Left lung (tissue), 10 donors: Measurements from ENCODE around the gene SETMAR. TPM values are rescaled to one million over a fixed set of nuclear protein-coding genes. Genes with fewer than 3 reads are reported as not detected.

Experiments used
- ATAC-seq: fragments of 200-7000 bp; cut with Tn5 transposase; one replicate; pipeline ENCODE4 v1.9.1; 2020; ENCODE audit warnings: moderate library complexity
- DNase-seq, 4 donors: peaks; one replicate each; pipeline ENCODE4 v3.0.0-alpha.2; 2013 to 2020
- H3K27ac ChIP-seq, 2 donors: fragments of 200-600 bp; sonication (generic) in 1 of 2; one replicate each; pipeline versions ENCODE4 v1.5.0 to v1.8.0; 2020 to 2021
- H3K27me3 ChIP-seq, 2 donors: fragments of 200-600 bp; sonication (generic) in 1 of 2; one replicate each; pipeline versions ENCODE4 v1.5.0 to v1.8.0; 2020 to 2021
- H3K36me3 ChIP-seq, 2 donors: fragments of 200-600 bp; sonication (generic) in 1 of 2; one replicate each; pipeline versions ENCODE4 v1.5.0 to v1.8.0; 2020 to 2021
- H3K4me1 ChIP-seq, 2 donors: fragments of 200-600 bp; one replicate each; pipeline ENCODE4 v1.8.0; 2021
- H3K4me3 ChIP-seq, 2 donors: fragments of 200-600 bp; sonication (generic) in 1 of 2; one replicate each; pipeline versions ENCODE4 v1.5.0 to v1.8.0; 2020 to 2021; ENCODE audit warnings: mild to moderate bottlenecking in 1 of 2
- H3K9me3 ChIP-seq, 2 donors: fragments of 200-600 bp; sonication (generic) in 1 of 2; one replicate each; pipeline versions ENCODE4 v1.5.0 to v1.8.0; 2020 to 2021
- intact Hi-C, 2 donors: fragments of 100-400 bp; cut with DNase I; formaldehyde crosslinking; loops; one replicate each; pipeline versions ENCODE4 v1.11.2 to v1.14.2; 2022
- polyA plus RNA-seq, 6 donors: library from polyadenylated mRNA; unstranded; fragments of 120-200 nt; gene quantifications; one replicate each; pipeline ENCODE4 v1.2.1, GENCODE V29; 2013; ENCODE audit not compliant: insufficient read length in 6 of 6
- total RNA-seq, 2 donors: library from RNA; stranded (reverse); fragmentation: NEBNext Ultra II Directional; extraction: Animal tissue kit (Norgen Biotek cat#: 25700); gene quantifications; one replicate each; pipeline ENCODE4 v1.2.1, GENCODE V29; 2021
- TF ChIP-seq, protein P1 (sequence below), 2 donors: fragments of 200-600 bp; sonication (generic) in 1 of 2; IDR thresholded peaks; one replicate each; pipeline versions ENCODE4 v1.5.0 to v1.8.0; 2021; ENCODE audit warnings: antibody characterized with exemption in 2 of 2
- donor health status: DM: no; HTN: yes; CAD: no.
- donor health status: DM: no; HTN: no; CAD: no.

SETMAR gene
- total and polyA plus RNA-seq, 8 donors, result 12.8 to 42.5 (median 37.4) TPM

DNA sequence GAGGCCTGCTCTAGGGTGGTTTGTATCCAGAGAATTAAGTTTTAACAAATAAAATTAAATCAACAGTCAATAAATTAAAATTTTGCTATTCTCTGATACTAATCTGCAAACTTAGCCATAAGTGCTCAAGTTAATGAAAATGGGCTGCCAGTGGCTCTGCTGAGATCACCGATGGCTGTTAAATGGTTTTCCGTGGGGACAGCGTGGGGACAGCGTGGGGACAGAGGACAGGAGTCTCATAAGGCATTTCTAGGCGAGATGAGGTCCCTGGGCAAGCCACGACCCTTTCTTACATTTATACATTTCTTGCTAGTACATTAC, 53.0 kb downstream of the SETMAR start:
- intact Hi-C loops, result no loop called here
- no peaks in the 10 kb centered on the region for H3K27me3 ChIP-seq
- ATAC-seq (no peak), DNase-seq (no peak)
- no peak overlapping the region for H3K27ac ChIP-seq
- H3K9me3 ChIP-seq, result no peaks in the 10 kb centered on the region
- H3K36me3 ChIP-seq, result no peaks in the 10 kb centered on the region
- H3K4me3 ChIP-seq, result no peak overlapping the region
- TF ChIP-seq, protein P1, sequence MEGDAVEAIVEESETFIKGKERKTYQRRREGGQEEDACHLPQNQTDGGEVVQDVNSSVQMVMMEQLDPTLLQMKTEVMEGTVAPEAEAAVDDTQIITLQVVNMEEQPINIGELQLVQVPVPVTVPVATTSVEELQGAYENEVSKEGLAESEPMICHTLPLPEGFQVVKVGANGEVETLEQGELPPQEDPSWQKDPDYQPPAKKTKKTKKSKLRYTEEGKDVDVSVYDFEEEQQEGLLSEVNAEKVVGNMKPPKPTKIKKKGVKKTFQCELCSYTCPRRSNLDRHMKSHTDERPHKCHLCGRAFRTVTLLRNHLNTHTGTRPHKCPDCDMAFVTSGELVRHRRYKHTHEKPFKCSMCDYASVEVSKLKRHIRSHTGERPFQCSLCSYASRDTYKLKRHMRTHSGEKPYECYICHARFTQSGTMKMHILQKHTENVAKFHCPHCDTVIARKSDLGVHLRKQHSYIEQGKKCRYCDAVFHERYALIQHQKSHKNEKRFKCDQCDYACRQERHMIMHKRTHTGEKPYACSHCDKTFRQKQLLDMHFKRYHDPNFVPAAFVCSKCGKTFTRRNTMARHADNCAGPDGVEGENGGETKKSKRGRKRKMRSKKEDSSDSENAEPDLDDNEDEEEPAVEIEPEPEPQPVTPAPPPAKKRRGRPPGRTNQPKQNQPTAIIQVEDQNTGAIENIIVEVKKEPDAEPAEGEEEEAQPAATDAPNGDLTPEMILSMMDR (IDR thresholded peaks at IDR 0.05), result no peak
- peaks cover 4 to 24% of the 10 kb centered on the region in 2 donors for H3K4me1 ChIP-seq

GRCh38 chr3:4356546-4357410, 53.6 kb downstream of the SETMAR start:
- intact Hi-C loops, result no loop called here
- TF ChIP-seq, protein P1 (IDR thresholded peaks at IDR 0.05), result no peak
- DNase-seq, result no peak
- Histone ChIP-seq H3K27ac (no peak overlapping the region), H3K4me1 (peaks cover 4 to 18% of the 10 kb centered on the region in 2 donors), H3K27me3 (no peaks in the 10 kb centered on the region), H3K4me3 (no peak overlapping the region), H3K9me3 (no peaks in the 10 kb centered on the region), H3K36me3 (peaks cover 0 to 3% of the 10 kb centered on the region in 2 donors)
- ATAC-seq, result no peak

DNA sequence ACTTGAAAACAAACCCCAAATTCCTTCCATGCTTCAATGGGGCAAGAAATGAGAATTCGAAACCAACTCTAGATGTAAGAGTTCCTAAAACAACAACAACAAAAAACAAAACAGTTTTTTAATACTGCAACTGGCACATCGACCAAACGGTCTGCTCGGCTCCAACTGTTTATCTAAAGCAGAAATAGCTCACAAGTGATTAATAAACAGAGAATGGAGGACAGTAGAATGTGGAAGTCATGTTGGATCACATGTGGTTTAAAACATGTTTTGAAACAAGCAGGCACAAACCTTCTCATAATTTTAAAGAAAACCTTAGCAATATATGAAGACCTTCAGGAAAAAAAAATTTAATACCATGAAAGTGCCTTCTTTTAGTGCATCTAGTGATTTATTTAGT, 55.1 kb downstream of the SETMAR start:
- no peaks in the 10 kb centered on the region for H3K9me3 ChIP-seq
- H3K4me3 ChIP-seq, result no peak overlapping the region
- H3K4me1 ChIP-seq, result peaks cover 4 to 14% of the 10 kb centered on the region in 2 donors
- ATAC-seq (no peak), DNase-seq (no peak)
- H3K36me3 ChIP-seq, result peaks cover 0 to 9% of the 10 kb centered on the region in 2 donors
- no peak overlapping the region for H3K27ac ChIP-seq
- intact Hi-C loops, result no loop called here
- TF ChIP-seq, protein P1 (IDR thresholded peaks at IDR 0.05), result no peak
- H3K27me3 ChIP-seq, result no peaks in the 10 kb centered on the region

GRCh38 chr3:4359805-4360502, 56.8 kb downstream of the SETMAR start:
- H3K4me1 ChIP-seq, result peaks cover 4 to 14% of the 10 kb centered on the region in 2 donors
- intact Hi-C loops, result no loop called here
- peaks cover 0 to 9% of the 10 kb centered on the region in 2 donors for H3K36me3 ChIP-seq
- DNase-seq (no peak), ATAC-seq (no peak)
- no peaks in the 10 kb centered on the region for H3K9me3 ChIP-seq
- H3K27ac ChIP-seq, result no peak overlapping the region
- H3K27me3 ChIP-seq, result no peaks in the 10 kb centered on the region
- no peak overlapping the region for H3K4me3 ChIP-seq
- TF ChIP-seq, protein P1 (IDR thresholded peaks at IDR 0.05), result no peak

DNA sequence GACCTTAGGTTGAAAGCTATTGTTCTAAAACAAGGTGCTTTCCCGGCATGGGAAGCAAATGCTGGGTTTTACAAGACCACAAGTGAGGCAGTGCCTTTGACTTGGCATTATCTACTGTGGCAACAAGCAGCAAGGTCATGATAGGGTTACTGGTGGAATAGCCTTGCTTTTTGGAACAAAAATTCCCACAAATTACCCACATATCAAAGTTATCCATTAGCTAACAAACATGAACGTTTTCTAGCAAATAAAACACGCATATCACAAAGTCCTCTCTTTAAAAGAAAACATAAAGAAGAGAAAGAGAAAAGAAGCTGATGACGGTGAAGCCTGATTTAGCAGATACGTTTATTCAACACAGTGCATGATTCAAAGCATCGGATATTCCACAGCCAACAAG, 57.6 kb downstream of the SETMAR start:
- ATAC-seq, result no peak
- no peak overlapping the region for H3K4me3 ChIP-seq
- TF ChIP-seq, protein P1 (IDR thresholded peaks at IDR 0.05), result no peak
- no peak overlapping the region for H3K27ac ChIP-seq
- H3K9me3 ChIP-seq, result no peaks in the 10 kb centered on the region
- intact Hi-C loops, result no loop called here
- no peaks in the 10 kb centered on the region for H3K27me3 ChIP-seq
- peaks cover 0 to 9% of the 10 kb centered on the region in 2 donors for H3K36me3 ChIP-seq
- H3K4me1 ChIP-seq, result peaks cover 3 to 9% of the 10 kb centered on the region in 2 donors
- DNase-seq, result no peak
